Fibroblast of peridontal ligament (primary cell): Measurements from ENCODE around the gene PRDM16.

Source experiments
- DNase-seq: peaks from one replicate; pipeline ENCODE4 v3.0.0-alpha.2; 2010; ENCODE audit errors: extremely low read depth

The PRDM16 gene

DNA sequence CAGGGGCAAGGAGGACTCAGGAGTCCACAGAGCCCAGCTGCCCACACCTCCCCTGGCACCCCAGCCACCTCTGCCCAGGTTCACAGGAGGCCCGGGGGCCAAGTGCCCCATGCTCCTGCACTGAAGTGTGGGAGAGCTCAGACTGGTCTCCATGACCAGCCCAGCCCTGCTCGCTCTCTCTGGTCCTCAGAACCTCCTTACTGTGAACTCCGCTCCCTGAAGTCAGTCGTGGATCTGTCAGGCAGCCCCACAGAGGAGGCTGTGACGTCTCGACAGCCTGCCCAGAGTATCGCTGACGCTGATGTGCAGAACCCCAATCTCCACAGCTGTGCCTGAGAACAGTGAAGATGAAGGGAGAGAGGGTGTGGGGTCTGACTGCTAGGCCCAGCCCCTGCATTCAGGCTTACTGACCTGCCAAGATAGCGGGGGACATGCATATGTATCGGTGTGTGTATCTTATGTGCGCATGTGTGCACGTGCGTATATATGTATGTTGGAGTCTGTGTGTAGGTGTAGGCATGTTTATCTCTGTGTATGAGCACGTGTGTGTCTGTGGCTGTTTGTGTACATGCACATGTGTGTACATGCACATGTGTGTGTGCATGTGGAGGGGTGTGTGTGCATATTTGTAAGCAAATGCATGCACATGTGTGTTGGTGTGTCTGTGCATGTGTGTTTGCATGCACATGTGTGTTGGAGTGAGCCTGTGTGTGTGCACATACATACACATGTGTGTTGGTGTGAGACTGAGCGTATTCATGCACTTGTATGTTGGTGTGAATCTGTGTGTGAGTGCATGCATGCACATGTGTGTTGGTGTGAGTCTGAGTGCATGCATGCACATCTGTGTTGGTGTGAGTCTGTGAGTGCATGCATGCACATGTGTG is 267.0 kb downstream of the PRDM16 start:
- no peak for DNase-seq

DNA sequence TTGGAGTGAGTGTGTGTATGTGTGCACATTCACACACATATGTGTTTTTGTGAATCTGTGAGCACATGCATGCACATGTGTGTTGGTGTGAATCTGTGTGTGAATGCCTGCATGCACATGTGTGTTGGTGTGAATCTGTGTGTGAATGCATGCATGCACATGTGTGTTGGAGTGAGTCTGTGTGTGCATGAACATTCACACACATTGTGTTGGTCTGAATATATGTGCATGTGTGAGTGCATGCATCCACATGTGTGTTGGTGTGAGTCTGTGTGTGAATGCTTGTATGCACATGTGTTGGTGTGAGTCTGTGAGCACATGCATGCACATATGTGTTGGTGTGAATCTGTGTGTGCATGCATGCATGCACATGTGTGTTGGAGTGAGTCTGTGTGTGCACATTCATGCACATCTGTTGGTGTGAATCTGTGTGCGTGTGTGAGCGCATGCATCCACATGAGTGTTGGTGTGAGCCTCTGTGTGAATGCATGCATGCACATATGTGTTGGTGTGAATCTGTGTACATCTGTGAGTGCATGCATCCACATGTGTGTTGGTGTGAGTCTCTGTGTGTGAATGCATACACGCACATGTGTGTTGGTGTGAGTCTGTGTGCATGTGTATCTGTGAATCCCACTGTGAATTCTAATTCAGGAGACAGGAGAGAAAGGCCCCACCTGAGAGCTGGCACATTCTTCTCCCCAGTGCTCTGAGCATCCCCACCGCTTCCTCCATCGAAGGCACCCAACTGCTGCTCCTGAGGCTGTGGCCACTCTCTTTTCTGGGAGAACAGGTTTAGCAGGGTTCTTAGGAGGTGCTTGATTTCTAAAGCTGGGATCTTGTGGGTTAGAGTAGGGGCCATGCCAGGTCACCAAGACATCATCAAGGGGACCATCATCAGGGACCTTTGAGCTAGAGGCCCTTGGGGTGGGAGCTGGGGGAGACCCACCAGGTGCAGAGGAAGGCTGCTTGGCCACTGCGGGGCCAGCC is 267.9 kb downstream of the PRDM16 start:
- DNase-seq, result no peak

DNA sequence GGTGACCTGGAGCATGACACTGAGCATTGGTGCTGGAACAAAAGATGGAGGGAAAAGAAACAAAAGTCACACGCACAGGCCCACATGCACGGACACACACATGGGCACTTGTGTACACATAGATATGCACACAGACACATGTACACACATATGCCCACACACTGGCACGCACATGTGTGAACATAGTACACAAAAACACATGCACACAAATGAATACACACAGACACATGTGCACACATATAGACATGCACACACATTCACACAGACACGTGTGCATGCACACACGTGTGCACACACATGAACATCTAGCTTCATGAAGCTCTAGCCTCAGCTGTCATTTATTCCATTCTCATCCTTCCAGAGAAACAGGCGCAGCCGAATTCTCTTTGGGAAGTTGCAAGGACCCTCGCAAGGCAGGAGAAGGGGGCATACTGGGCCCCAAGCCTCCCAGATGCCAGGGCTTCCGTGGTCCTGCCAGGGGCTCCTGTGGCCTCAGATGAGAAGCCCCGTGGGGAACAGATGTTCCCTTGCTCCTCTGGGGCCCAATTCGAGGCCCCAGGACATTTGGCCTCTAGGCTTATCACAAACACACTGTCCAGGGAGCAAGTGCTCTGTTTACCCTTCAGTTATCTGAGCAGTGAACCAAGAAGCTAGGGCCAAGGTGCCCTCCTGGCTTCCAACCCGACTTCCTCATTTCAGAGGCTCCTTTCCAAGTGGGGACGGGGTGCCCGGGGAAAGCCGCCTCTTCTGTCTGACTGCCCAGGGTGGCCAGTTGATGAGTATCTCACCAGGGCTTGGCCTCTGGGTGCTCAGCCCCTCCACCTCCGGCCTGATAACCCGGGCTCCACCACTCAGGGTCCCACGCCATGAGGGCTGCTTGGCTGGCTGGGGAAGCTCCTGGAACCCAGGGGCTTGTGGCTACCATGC is 269.1 kb downstream of the PRDM16 start:
- no peak for DNase-seq

DNA sequence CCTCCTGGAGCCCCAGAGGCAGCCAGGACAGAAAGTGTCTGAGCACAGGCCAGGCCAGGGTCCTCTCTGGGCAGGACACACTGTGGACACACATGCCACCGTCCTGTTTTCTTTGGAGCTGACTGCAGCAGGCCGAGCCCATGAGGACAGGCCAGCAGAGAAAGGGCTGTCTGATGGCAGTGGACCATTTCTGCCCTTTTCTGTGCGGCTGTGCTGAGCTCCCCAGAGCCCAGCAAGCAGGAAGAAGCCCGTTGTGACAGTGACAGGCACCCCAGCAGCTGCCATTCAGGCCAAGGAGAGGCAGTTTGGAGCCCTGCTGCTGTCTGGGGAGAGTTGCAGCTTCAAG is 269.7 kb downstream of the PRDM16 start:
- no peak for DNase-seq

DNA sequence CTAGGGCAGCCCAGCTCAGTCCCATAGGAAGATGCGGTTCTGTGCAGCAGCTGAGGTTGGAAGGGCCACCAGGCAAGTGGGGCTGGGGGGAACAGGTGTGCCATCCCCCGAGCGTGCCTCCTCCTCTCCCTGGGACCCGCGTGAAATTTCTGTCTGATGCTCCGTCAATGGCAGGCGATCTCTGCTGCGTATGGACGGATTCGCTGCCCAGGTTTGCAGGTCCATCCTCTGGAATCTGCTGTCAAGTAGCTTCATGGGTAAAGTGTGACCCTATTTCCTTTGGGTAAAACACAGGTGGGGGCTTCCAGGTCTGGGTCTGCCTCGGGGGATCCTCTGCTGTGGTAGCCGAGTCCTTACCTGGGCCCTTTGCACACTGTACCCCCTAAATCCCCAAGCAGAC is 270.9 kb downstream of the PRDM16 start:
- no peak for DNase-seq

DNA sequence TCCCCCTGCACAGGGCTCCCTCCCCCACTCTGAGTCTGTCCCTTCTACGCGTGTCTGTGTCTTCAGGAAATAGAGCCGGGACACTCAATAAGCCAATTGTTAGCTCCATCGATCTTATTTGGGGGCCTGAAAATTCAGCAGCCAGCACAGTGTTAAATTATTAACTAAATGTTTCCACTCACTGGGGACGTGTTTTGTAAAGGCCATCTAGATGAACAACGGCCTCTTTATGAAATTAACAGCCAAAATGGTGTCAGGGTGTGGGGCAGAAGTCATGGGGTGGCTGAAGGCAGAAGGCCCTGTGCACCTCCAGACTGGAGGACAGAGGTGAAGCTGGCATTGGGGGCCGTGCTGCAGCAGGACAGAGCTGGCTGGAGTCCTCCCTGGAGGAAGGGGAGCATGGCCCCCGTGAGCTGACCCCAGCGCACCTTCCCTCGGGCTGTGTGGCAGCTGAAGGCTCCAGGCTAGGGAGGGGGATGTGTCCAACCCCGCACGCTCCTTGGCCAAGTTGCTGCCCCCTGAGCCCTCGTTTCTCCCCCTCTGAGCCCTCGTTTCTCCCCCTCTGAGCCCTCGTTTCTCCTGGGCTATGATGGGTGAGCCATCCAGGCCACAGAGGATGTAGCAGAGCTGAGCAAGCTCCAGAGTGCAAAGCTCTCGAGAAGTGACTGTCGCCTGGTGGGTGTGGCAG is 271.7 kb downstream of the PRDM16 start:
- no peak for DNase-seq

DNA sequence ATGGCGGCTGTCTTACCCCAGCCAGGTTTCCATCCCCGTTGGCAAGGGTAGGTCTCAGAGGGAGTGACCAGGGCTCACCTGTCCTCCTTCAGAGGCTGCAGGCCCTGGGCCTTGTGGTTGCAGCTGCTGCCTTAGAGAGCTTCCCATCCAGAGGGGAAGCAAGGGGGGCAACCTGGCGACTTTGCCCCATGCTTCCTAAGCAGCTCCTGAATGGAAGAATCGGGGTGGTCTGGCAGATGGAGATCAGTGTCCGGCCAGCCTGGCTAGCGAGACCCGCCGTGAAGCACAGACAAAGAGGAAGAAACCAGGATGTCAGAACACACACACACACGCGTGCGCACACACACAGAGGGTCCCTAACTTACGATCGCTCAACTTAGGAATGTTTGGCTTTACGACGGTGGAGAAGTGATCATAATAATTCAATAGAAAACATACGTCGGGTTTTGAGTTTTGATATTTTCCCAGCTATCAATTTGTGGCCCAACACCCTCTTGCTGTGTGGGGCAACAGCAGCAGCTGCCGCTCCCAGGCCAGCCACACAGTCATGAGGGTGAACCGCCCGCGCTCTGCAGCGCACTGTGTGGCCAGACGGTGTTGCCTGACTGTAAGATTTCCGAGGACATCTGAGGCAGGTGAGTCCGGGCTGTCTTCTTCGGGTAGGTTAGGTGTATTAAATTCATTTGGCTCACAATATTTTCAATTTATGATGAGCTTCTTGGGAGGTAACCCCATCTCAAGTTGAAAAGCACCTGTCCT is 272.4 kb downstream of the PRDM16 start:
- DNase-seq, result no peak

DNA sequence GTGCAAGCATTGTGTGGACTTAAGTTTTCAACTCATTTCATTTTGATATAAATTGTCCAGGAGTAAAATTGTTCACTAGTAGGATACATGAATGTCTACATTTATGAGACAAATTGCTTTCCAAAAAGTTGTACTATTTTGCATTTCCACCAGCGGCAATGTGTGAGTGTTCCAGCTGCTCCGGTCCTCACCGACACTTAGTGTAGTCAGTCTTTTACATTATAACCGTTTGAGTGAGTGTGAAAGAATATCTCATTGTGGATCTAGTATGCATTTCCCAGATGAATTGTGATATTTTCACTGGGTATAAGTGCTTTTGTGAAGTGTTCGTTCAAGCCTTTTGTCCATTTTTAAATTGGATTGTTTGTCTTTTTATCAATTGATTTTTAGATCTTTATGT is 274.0 kb downstream of the PRDM16 start:
- DNase-seq, result no peak

DNA sequence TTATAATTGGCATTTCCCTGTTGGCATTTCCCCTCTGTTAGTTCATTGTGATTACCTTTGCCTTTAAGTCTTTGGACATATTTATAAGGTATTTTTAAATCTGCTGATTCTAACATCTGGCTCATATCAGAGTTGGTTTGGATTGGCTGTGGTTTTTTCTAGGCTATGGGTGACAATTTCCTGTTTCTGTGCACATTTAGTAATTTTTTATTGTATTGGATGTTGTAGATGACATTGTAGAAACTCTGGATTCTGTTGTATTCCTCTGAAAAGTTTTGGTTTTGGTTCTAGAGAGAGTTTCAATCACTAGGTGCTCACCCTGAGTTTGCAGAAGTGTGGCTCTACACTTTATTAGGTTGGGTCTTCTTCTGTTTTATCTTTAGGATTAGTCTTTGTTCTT is 275.4 kb downstream of the PRDM16 start:
- DNase-seq, result no peak

DNA sequence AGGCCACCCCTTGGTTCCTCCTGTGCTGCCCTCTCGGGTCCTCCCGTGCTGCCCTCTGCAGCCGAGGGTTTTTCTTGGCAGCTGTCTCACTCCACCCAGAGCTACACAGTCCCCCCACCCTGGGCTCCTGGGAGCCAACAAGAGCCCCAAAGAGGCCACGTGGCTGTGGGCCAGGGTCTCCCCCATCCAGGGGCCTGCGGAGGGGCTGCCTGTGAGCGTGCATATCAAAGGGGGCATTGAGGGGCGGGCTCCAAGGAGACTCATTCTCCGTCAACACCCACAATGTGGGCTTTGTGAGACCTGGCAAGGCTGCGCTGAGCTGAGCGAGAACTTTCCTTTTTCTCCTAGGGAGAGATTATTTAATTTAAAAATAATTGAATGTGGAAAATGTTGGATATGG is 276.8 kb downstream of the PRDM16 start:
- no peak for DNase-seq

DNA sequence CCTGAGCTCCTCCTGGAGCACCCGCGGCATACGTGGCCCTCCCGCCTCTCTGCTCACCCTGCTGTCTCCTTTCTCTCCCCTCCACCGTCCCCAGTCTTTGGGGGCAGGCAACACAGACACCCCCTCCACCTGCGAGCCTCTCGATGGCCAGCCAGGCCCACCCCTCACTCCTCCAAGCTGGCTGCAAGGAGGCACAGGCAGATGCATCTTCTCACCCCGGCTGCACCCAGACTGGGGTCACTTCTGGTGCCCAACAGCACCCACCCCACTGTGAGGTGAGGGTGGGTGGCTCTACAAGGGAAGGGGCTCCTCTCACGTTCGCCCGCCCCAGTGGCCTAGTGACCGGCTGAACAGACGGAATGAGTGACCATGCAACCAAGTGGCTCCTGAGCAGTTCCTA is 277.5 kb downstream of the PRDM16 start:
- no peak for DNase-seq

DNA sequence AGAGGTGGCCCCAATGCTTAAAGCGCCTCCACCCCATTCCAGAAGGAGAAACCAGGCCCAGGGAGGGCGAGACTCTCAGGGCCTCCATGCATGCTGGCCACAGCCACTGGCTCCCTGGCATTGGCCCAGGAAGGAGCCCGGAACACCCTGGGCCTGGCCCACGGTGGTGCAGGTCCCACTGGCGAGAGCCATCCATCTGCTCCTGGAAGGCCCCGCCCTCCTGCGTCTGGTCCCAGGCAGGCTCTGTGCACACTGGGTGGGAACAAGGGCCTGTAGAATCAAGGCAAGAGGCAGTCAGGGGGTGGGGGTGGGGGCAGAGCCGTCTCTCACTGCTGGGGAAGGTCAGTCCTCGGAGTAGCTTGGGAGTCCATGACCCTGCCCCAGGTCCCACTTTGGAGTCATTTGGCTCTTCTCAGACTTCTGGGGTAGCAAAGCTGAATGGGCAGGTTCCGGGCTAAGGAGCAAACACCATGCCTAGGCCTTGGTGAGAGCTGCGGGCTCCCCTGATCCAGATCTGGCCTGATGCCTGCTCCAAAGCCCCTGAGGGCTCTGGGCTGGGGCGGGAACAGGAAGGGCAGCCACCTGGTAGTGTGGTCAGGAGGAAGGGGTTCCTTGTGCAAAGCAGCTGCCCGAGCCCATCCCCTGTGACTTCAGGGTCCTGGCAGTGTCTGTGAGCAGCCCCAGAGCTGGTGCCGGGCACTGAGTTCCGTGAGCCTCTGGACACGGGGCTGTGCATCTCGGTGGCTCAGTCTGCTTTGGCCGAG is 278.4 kb downstream of the PRDM16 start:
- no peak for DNase-seq

DNA sequence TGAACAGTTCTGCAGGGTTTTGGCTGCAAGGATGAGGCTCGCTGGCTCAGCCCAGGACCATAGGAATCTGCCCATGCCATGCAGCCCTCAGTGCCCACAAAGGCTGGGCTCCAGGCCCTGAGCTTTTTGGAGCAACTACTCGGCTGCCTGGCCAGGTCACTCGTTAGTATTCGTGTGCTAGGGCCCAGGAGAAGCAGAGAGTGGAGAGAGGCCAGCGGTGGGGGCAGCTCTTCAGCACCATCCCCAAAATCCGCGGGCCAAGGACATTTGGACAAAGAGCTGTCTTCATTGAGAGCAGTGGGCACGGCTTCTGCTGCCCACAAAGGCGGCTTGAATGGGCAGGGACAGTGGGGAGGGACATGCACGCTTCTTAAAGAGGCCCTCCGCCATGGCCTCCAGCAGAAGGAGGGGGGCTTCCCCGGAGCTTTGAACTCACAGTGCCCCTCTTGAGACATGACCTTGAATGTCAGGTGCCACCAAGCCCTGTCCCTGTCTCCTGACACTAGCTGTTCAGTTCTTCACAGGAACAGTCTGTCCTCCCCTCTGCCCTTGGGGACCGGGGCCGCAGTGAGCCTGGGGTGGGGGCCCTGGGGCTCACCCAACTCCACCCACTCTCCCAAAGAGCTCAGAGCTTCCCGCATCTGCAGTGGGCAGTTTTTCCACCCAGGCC is 279.3 kb downstream of the PRDM16 start:
- no peak for DNase-seq

DNA sequence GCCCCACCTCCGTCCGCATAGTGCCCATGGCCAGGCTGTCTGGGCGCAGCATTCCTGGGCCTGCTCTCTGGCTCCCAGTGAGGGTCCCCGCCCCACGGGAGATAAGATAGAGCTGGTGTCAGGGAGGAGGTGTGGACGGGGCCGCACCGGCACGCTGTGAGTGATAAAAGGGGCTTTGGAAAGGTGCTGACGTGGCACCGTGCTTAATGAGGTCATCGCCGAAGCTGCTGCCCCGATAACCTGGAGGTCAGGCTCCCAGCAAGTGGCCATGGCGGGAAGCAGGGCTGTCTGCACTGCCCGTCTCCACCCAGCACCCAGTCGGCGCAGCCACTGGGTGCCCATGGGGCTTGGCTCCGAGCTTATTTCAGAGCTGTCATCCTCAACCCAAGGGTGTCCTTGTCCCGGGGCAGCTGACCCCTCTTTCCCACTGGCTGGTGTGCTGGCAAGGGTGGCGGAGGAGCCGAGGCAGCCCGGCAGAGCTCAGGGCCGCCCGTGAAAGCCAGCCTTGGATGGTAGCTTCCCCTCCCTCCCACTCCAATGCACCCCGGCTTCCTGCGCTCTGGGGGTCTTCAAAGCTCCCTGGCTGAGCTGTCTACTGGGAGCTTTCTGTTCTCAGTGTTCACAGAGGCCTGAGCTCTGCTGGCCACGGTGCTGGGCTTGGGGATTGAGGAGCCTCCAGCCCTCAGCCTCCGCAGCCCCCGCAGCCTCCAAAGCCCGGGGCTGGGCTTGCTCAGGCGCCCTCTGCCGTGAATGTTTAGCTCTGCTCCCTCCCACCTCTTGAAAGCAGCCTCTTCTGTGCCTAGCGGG is 280.4 kb downstream of the PRDM16 start:
- DNase-seq, result no peak

DNA sequence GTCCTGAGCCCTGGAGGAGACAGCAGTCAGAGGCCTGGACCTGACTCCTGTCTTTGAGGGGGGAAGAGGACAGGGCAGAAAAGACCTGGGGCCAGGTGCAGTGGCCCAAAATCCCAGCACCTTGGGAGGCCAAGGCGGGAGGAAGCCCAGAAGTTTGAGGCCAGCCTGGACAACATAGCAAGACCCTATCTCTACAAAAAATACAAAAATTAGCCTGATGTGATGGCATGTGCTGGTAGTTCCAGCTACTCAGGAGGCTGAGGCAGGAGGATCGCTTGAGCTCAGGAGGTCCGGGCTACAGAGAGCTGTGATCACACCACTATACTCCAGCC is 280.9 kb downstream of the PRDM16 start:
- DNase-seq, result no peak

DNA sequence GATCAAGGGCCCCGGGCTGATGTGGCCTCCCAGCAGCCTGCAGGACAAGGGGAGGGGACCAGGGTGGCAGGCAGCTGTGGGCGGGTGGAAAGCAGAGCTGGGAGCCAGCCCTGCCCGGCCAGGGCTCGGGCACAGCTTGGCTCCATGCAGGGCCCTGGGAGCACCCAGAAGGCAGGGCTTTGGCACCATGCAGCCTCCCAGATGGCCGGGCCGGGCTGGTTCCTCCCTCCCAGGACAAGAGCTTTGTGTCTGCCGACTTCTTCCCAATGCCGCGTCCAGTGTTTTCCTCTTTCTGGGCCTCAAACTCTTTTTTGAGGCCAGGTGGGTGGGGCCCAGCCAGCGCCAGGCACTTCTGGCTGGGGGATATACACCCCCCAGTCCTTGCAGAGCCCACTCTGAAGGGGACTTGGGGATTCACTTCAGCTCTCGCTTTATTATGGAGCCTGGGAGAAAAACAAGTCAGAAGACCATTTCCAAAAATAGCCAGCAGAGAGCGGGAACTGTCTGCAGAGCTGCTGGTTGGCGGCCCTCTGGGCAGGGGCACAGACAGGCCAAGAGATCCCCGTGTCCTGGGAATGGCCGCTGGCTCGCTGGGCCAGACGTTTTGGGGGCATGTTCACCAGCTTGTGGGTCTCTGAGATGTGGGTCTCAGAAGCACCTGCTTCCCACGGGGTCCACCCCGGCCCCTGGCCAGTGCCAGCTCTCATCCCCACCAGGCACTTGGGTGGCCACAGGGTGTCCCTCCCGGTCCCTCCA is 281.7 kb downstream of the PRDM16 start:
- peak; percentile 49 for DNase-seq

DNA sequence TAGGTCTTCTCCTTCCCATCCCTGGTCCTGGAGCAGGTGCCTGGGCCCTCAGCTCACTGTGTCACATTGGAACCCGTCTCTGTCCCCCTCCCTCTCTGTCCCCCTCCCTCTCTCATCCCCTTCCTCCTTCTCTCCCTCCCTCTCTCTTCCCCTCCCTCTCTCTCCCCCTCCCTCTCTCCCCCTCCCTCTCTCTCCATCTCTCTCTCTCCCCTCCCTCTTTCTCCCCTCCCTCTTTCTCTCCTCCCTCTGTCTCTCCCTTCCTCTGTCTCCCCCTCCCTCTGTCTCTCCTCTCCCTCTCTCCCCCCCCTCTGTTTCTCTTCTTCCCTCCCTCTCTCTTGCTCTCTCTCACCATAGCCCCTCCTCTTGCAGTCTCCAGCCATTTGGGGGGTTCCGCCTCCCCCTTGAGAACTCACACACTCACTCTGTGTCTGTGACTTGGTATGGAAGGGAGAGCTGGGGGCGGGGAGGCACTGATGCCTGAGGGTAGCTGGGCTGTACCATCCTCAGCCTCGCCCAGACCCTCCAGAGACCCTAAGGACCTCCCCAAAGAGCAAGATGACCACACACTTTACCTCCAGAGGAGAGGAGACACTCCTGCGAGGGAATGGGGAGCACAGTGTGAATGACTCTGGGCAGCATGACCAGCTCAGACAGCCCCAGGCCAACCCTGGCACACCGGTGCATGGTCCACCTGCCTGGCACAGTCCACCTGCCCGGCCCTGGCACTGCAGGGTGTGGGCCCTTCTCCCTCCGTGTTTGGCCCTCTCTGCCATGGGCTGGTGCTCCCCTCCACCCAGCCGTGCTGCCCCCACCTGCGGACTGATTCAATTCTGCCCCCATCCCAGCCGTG is 282.7 kb downstream of the PRDM16 start:
- DNase-seq, result no peak
